ENCODE measurements around the gene SLC9A8.

- TF ChIP-seq CTCF (IDR thresholded peaks at IDR 0.05; ENCODE audit: insufficient read depth, low read length, poor library complexity, severe bottlenecking) (no peak), EZH2phosphoT487 (conservative IDR thresholded peaks at IDR 0.05; ENCODE audit: low read length) (no peak)
Observed at GRCh38 chr20:49781676-49782075, 31.0 kb upstream of the SLC9A8 start.
